K562 (cell line): ENCODE results near the gene MAPK1IP1L. TPM values are rescaled to one million over a fixed set of nuclear protein-coding genes. Genes with fewer than 3 reads are reported as not detected.
A peak's percentile ranks its signal among the peaks of the same experiment; 100 is the strongest.

Experiments
- DDX20 ChIP-seq: fragments of 450-650 bp; IDR thresholded peaks from 2 replicates; pipeline ENCODE4 v1.6.1; 2016; ENCODE audit warnings: missing genetic modification characterization, low read depth, mild to moderate bottlenecking, missing compliant biosample characterization, moderate library complexity
- KHSRP ChIP-seq: fragments of 450-650 bp; IDR thresholded peaks from 2 replicates; pipeline ENCODE4 v1.6.1; 2017
- KLF1 ChIP-seq: fragments of 450-650 bp; IDR thresholded peaks from 2 replicates; pipeline ENCODE4 v1.6.1; 2016; ENCODE audit warnings: missing genetic modification characterization, missing compliant biosample characterization
- LARP7 ChIP-seq: fragments of 450-650 bp; IDR thresholded peaks from 2 replicates; pipeline ENCODE4 v1.6.1; 2016
- MYC ChIP-seq, 2 experiments: fragments of 250-450 bp in 1 of 2; sonication (Bioruptor Pico) in 1 of 2; IDR thresholded peaks; 2 replicates each; pipeline versions ENCODE4 v1.5.1 to v1.6.1; 2012 to 2021; ENCODE audit warnings: low read depth in 2 of 2, borderline replicate concordance in 1 of 2, improper control_type of control experiment in 1 of 2, low read length in 1 of 2, mild to moderate bottlenecking in 1 of 2, moderate library complexity in 1 of 2
- PHF20 ChIP-seq: fragments of 450-650 bp; IDR thresholded peaks from 2 replicates; pipeline ENCODE4 v1.6.1; 2018; ENCODE audit not compliant: partially characterized antibody
- SAFB2 ChIP-seq: fragments of 200-400 bp; formaldehyde crosslinking; IDR thresholded peaks from 2 replicates; pipeline ENCODE4 v1.6.1; 2018; ENCODE audit warnings: borderline replicate concordance, low read length, low read depth, moderate library complexity; ENCODE audit not compliant: severe bottlenecking
- SNRNP70 ChIP-seq: fragments of 200-400 bp; formaldehyde crosslinking; optimal IDR thresholded peaks from 2 replicates; pipeline ENCODE3; 2017; ENCODE audit warnings: low read depth, low read length
- polyA plus RNA-seq, 8 experiments: library from polyadenylated mRNA; depleted of rRNA in 4 of 8; stranded (reverse) in 5 of 8; unstranded in 3 of 8; fragments of >200 nt; fragmentation: Nextera tagmentation in 2 of 8; fragmentation: Illumina TruSeq in 1 of 8; extraction: Ambion mirVana in 2 of 8; extraction: Trizol in 1 of 8; gene quantifications; 2 replicates each; pipeline versions ENCODE4 v1.2.1 to v1.2.3, GENCODE V29; 2011 to 2014; ENCODE audit warnings: inconsistent platforms in 1 of 8, missing spikeins in 1 of 8
- total RNA-seq, 7 experiments: library from RNA; depleted of rRNA in 6 of 7; stranded (reverse); fragments of >200 nt in 6 of 7; fragmentation: Illumina TruSeq in 2 of 7; extraction: Trizol in 2 of 7; gene quantifications; 2 replicates each; pipeline versions ENCODE4 v1.2.1 to v1.2.3, GENCODE V29; 2011 to 2021; ENCODE audit warnings: low replicate concordance in 1 of 7
- TF ChIP-seq, protein P1 (sequence below): fragments of 200-400 bp; formaldehyde crosslinking; IDR thresholded peaks from 2 replicates; pipeline ENCODE4 v1.6.1; 2017; ENCODE audit warnings: mild to moderate bottlenecking, low read depth, low read length, moderate library complexity
- TF ChIP-seq, protein P2 (sequence below): sonication (generic); formaldehyde crosslinking; IDR thresholded peaks from 2 replicates; pipeline ENCODE4 v1.8.0; 2022; ENCODE audit warnings: mild to moderate bottlenecking, missing genetic modification reagents, borderline replicate concordance
- TF ChIP-seq, protein P3 (sequence below): fragments of 450-650 bp; IDR thresholded peaks from 2 replicates; pipeline ENCODE4 v1.6.1; 2016; ENCODE audit warnings: low read depth
- TF ChIP-seq, protein P4 (sequence below): sonication (generic); formaldehyde crosslinking; IDR thresholded peaks from 2 replicates; pipeline ENCODE4 v1.8.1; 2022; ENCODE audit warnings: missing genetic modification reagents

Gene MAPK1IP1L
- total and polyA plus RNA-seq, 9 of the 15 experiments (the other 6 are each of a cell fraction or from before 2014, with no cell fraction given) = 32.7 to 99.4 (median 49.8) TPM

DNA sequence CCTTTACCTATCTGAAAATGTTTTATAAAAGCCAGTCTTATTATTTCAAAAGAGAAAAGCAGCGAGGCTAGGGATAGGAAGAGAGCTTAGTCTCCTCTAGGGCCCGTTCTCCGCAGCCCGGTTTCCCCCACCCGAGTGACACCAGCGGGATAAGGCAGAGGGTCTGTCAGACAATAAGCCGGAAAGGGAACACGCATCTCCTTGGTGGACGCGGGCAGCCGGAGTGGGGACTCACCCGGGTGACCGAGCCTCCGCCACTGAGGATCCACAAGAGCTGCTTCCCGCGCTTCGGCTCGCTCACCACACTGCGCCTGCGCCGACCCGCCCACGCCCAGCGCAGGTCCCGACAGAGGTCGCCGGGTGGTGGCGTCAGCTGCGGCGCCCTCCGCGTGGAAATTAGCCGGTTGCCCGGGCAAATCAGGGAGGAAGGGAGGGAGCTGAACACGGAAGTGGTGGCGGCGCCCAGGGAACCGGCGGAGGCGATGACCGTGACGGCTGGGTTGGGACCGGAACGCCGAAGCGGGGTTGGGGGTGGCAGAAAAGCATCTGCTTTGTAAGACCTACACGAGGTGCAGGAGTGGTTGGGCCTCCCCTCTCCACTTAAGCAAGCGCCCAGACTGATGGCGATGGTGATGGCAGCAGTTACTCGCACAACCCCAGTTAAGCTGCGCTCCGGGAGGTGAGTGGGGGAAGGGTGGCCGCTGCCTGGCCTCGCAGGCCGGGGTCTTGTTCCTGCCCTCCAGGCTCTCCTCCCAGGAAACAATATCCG lies 24.5 kb upstream of the MAPK1IP1L start, which contains the start of the genes SOCS4 and WDHD1 (continued):
- TF ChIP-seq, protein P1, sequence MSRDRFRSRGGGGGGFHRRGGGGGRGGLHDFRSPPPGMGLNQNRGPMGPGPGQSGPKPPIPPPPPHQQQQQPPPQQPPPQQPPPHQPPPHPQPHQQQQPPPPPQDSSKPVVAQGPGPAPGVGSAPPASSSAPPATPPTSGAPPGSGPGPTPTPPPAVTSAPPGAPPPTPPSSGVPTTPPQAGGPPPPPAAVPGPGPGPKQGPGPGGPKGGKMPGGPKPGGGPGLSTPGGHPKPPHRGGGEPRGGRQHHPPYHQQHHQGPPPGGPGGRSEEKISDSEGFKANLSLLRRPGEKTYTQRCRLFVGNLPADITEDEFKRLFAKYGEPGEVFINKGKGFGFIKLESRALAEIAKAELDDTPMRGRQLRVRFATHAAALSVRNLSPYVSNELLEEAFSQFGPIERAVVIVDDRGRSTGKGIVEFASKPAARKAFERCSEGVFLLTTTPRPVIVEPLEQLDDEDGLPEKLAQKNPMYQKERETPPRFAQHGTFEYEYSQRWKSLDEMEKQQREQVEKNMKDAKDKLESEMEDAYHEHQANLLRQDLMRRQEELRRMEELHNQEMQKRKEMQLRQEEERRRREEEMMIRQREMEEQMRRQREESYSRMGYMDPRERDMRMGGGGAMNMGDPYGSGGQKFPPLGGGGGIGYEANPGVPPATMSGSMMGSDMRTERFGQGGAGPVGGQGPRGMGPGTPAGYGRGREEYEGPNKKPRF = no peak
- TF ChIP-seq KLF1 (tag) = peak; percentile 62; the same call in 1 of the 2 replicates
- no peak for TF ChIP-seq LARP7
- TF ChIP-seq, protein P2, sequence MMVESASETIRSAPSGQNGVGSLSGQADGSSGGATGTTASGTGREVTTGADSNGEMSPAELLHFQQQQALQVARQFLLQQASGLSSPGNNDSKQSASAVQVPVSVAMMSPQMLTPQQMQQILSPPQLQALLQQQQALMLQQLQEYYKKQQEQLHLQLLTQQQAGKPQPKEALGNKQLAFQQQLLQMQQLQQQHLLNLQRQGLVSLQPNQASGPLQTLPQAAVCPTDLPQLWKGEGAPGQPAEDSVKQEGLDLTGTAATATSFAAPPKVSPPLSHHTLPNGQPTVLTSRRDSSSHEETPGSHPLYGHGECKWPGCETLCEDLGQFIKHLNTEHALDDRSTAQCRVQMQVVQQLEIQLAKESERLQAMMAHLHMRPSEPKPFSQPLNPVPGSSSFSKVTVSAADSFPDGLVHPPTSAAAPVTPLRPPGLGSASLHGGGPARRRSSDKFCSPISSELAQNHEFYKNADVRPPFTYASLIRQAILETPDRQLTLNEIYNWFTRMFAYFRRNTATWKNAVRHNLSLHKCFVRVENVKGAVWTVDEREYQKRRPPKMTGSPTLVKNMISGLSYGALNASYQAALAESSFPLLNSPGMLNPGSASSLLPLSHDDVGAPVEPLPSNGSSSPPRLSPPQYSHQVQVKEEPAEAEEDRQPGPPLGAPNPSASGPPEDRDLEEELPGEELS (CRISPR knock-in tag) = 0 out of 2 replicates have a peak, but pooled peaks have one; percentile 44
- peak; percentile 93 for TF ChIP-seq MYC (IDR thresholded peaks at IDR 0.05; ENCODE audit: low read depth, low read length)
- no peak for TF ChIP-seq MYC (CRISPR knock-in tag; IDR thresholded peaks at IDR 0.05; ENCODE audit: borderline replicate concordance, low read depth)
- TF ChIP-seq, protein P3, sequence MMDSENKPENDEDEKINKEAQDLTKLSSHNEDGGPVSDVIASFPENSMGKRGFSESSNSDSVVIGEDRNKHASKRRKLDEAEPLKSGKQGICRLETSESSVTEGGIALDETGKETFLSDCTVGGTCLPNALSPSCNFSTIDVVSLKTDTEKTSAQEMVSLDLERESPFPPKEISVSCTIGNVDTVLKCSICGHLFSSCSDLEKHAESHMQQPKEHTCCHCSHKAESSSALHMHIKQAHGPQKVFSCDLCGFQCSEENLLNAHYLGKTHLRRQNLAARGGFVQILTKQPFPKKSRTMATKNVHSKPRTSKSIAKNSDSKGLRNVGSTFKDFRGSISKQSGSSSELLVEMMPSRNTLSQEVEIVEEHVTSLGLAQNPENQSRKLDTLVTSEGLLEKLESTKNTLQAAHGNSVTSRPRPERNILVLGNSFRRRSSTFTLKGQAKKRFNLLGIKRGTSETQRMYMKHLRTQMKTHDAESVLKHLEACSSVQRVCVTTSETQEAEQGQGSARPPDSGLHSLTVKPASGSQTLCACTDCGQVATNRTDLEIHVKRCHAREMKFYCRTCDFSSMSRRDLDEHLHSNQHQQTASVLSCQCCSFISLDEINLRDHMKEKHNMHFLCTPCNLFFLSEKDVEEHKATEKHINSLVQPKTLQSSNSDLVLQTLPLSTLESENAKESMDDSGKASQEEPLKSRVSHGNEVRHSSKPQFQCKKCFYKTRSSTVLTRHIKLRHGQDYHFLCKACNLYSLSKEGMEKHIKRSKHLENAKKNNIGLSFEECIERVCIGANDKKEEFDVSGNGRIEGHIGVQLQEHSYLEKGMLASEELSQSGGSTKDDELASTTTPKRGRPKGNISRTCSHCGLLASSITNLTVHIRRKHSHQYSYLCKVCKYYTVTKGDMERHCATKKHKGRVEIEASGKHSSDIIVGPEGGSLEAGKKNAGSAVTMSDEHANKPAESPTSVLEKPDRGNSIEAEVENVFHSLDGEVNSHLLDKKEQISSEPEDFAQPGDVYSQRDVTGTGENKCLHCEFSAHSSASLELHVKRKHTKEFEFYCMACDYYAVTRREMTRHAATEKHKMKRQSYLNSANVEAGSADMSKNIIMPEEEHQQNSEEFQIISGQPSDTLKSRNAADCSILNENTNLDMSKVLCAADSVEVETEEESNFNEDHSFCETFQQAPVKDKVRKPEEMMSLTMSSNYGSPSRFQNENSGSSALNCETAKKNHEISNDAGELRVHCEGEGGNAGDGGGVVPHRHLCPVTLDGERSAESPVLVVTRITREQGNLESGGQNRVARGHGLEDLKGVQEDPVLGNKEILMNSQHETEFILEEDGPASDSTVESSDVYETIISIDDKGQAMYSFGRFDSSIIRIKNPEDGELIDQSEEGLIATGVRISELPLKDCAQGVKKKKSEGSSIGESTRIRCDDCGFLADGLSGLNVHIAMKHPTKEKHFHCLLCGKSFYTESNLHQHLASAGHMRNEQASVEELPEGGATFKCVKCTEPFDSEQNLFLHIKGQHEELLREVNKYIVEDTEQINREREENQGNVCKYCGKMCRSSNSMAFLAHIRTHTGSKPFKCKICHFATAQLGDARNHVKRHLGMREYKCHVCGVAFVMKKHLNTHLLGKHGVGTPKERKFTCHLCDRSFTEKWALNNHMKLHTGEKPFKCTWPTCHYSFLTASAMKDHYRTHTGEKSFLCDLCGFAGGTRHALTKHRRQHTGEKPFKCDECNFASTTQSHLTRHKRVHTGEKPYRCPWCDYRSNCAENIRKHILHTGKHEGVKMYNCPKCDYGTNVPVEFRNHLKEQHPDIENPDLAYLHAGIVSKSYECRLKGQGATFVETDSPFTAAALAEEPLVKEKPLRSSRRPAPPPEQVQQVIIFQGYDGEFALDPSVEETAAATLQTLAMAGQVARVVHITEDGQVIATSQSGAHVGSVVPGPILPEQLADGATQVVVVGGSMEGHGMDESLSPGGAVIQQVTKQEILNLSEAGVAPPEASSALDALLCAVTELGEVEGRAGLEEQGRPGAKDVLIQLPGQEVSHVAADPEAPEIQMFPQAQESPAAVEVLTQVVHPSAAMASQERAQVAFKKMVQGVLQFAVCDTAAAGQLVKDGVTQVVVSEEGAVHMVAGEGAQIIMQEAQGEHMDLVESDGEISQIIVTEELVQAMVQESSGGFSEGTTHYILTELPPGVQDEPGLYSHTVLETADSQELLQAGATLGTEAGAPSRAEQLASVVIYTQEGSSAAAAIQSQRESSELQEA = no peak
- no peak for TF ChIP-seq SNRNP70
- no peak for TF ChIP-seq SAFB2
- peak; percentile 81 for TF ChIP-seq PHF20
- TF ChIP-seq KHSRP = peak; percentile 56; the same call in 1 of the 2 replicates
- TF ChIP-seq, protein P4, sequence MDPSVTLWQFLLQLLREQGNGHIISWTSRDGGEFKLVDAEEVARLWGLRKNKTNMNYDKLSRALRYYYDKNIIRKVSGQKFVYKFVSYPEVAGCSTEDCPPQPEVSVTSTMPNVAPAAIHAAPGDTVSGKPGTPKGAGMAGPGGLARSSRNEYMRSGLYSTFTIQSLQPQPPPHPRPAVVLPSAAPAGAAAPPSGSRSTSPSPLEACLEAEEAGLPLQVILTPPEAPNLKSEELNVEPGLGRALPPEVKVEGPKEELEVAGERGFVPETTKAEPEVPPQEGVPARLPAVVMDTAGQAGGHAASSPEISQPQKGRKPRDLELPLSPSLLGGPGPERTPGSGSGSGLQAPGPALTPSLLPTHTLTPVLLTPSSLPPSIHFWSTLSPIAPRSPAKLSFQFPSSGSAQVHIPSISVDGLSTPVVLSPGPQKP (CRISPR knock-in tag) = no peak
- TF ChIP-seq DDX20 (tag) = no peak
